Activated effector memory CD4-positive, alpha-beta T cell treated with anti-CD3 and anti-CD28 coated beads, Interleukin-2, amount 50 U/mL, for 16 hours (primary cell): Measurements from ENCODE around the gene HCFC1R1.

ENCODE experiments used
- DNase-seq: peaks from one replicate; pipeline ENCODE4 v3.0.0-alpha.2; 2020

Gene HCFC1R1

GRCh38 chr16:2991566-2992261 lies 32.0 kb downstream of the HCFC1R1 start:
- DNase-seq = no peak

GRCh38 chr16:2990891-2991290 lies 32.9 kb downstream of the HCFC1R1 start:
- DNase-seq = no peak

- no peak for DNase-seq
Measured at GRCh38 chr16:2988590-2989099, 35.1 kb downstream of the HCFC1R1 start.

GRCh38 chr16:2987833-2988232 lies 35.9 kb downstream of the HCFC1R1 start:
- no peak for DNase-seq

- DNase-seq = no peak
Measured at GRCh38 chr16:2987286-2987685, 36.5 kb downstream of the HCFC1R1 start.

GRCh38 chr16:2986623-2987188 lies 37.0 kb downstream of the HCFC1R1 start:
- no peak for DNase-seq

- DNase-seq = no peak
Measured at GRCh38 chr16:2985893-2986355, 37.8 kb downstream of the HCFC1R1 start.

GRCh38 chr16:2985462-2985861 lies 38.3 kb downstream of the HCFC1R1 start:
- no peak for DNase-seq

GRCh38 chr16:2983706-2984136 lies 40.0 kb downstream of the HCFC1R1 start:
- peak; percentile 90 for DNase-seq

- no peak for DNase-seq
Measured at GRCh38 chr16:2982402-2982801, 41.3 kb downstream of the HCFC1R1 start.

- no peak for DNase-seq
Measured at GRCh38 chr16:2981899-2982250, 41.9 kb downstream of the HCFC1R1 start.

GRCh38 chr16:2981177-2981898 lies 42.4 kb downstream of the HCFC1R1 start:
- DNase-seq = no peak

GRCh38 chr16:2980227-2981176 lies 43.2 kb downstream of the HCFC1R1 start, which contains the start of gene PKMYT1:
TSS of gene PKMYT1 (minus strand) at chr16:2980446. CDS start at chr16:2979657, 789 bp downstream.
- peak; percentile 98 for DNase-seq

- no peak for DNase-seq
Measured at GRCh38 chr16:2979669-2980226, 44.0 kb downstream of the HCFC1R1 start.

- DNase-seq = no peak
Measured at GRCh38 chr16:2977440-2977839, 46.3 kb downstream of the HCFC1R1 start.

- DNase-seq = no peak
Measured at GRCh38 chr16:2976673-2977072, 47.1 kb downstream of the HCFC1R1 start.

- no peak for DNase-seq
Measured at GRCh38 chr16:2976201-2976600, 47.5 kb downstream of the HCFC1R1 start.

- no peak for DNase-seq
Measured at GRCh38 chr16:2975161-2975795, 48.5 kb downstream of the HCFC1R1 start.

- no peak for DNase-seq
Measured at GRCh38 chr16:2974319-2975056, 49.3 kb downstream of the HCFC1R1 start.

GRCh38 chr16:2973605-2974318 lies 50.0 kb downstream of the HCFC1R1 start:
- no peak for DNase-seq
